Liver (tissue), 3 donors: ENCODE measurements around the gene KCNJ14.

Experiments used
- EGR1 ChIP-seq, 2 donors: IDR thresholded peaks; 2 replicates each; pipeline ENCODE4 v1.6.1; 2016 to 2018; ENCODE audit warnings: antibody characterized with exemption in 2 of 2, low read depth in 2 of 2
- FOXA2 ChIP-seq: IDR thresholded peaks from 2 replicates; pipeline ENCODE4 v1.6.1; 2016; ENCODE audit warnings: antibody characterized with exemption
- GABPA ChIP-seq, 2 donors: IDR thresholded peaks in 1 of 2; conservative IDR thresholded peaks in 1 of 2; 2 replicates each; pipeline ENCODE4 v1.6.1; 2016; ENCODE audit warnings: antibody characterized with exemption in 2 of 2, mild to moderate bottlenecking in 1 of 2, moderate library complexity in 1 of 2
- JUND ChIP-seq, 2 donors: IDR thresholded peaks; 2 replicates each; pipeline ENCODE4 v1.6.1; 2016; ENCODE audit warnings: antibody characterized with exemption in 2 of 2
- NR2F2 ChIP-seq: IDR thresholded peaks from 2 replicates; pipeline ENCODE4 v1.6.1; 2016; ENCODE audit warnings: antibody characterized with exemption
- RAD21 ChIP-seq, 2 donors: IDR thresholded peaks; 2 replicates each; pipeline ENCODE4 v1.6.1; 2016; ENCODE audit warnings: antibody characterized with exemption in 2 of 2, mild to moderate bottlenecking in 2 of 2
- TAF1 ChIP-seq: conservative IDR thresholded peaks from 2 replicates; pipeline ENCODE4 v1.6.1; 2016; ENCODE audit warnings: antibody characterized with exemption, mild to moderate bottlenecking
- YY1 ChIP-seq: IDR thresholded peaks from 2 replicates; pipeline ENCODE4 v1.6.1; 2016; ENCODE audit warnings: antibody characterized with exemption, mild to moderate bottlenecking
- TF ChIP-seq, protein P1 (sequence below): IDR thresholded peaks from 2 replicates; pipeline ENCODE4 v1.6.1; 2016; ENCODE audit warnings: antibody characterized with exemption
- TF ChIP-seq, protein P2 (sequence below): fragments of 150-350 bp; IDR thresholded peaks from 2 replicates; pipeline ENCODE4 v1.5.1; 2017; ENCODE audit warnings: improper control_type of control experiment, low read depth, low read length; ENCODE audit not compliant: missing input control
- TF ChIP-seq, protein P3 (sequence below): IDR thresholded peaks from 2 replicates; pipeline ENCODE4 v1.6.1; 2016; ENCODE audit warnings: antibody characterized with exemption, mild to moderate bottlenecking
- TF ChIP-seq, protein P4 (sequence below): IDR thresholded peaks from 2 replicates; pipeline ENCODE4 v1.6.1; 2016; ENCODE audit warnings: antibody characterized with exemption
- donor health status: healthy.
- donor health status: healthy.

DNA sequence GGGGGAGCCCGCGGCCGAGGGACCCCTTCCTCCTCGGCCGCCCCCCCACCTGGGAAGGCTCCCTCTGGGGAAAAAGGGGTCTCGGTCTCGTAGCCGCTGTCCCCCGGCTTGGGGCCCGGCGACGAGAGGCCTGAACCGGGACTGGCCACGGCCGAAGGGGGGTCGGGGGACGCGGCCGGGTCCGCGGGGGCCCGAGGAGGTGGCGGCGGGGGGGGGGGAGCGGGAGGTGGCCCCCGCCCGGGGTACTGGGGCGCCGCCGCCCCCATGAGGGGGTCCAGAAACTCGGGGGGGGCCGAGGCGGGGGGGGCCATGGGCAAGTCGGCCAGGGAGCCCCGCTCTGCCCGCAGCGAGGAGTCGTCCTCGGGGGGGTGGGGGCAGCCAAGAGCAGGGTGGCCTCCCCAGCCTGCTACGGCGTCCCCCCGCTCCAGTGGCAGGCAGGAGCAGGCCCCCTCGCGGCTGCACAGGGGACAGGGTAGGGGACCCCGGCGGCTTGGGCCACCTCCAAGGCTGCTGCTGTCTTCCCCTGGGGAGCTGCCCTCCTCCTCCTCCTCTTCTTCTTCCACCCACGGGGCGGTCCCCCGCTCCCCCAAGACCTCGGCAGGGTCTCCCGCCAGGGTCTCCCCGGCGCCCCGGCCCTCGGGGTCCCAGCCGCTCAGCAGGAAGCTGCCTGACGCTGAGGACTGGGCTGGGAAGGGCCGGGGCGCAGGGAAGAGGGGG is 43.4 kb downstream of the KCNJ14 start:
- no peak for TF ChIP-seq TAF1
- TF ChIP-seq, protein P1, sequence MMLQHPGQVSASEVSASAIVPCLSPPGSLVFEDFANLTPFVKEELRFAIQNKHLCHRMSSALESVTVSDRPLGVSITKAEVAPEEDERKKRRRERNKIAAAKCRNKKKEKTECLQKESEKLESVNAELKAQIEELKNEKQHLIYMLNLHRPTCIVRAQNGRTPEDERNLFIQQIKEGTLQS: no peak
- TF ChIP-seq, protein P2, sequence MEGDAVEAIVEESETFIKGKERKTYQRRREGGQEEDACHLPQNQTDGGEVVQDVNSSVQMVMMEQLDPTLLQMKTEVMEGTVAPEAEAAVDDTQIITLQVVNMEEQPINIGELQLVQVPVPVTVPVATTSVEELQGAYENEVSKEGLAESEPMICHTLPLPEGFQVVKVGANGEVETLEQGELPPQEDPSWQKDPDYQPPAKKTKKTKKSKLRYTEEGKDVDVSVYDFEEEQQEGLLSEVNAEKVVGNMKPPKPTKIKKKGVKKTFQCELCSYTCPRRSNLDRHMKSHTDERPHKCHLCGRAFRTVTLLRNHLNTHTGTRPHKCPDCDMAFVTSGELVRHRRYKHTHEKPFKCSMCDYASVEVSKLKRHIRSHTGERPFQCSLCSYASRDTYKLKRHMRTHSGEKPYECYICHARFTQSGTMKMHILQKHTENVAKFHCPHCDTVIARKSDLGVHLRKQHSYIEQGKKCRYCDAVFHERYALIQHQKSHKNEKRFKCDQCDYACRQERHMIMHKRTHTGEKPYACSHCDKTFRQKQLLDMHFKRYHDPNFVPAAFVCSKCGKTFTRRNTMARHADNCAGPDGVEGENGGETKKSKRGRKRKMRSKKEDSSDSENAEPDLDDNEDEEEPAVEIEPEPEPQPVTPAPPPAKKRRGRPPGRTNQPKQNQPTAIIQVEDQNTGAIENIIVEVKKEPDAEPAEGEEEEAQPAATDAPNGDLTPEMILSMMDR: no peak
- no peak for TF ChIP-seq YY1
- TF ChIP-seq, protein P3, sequence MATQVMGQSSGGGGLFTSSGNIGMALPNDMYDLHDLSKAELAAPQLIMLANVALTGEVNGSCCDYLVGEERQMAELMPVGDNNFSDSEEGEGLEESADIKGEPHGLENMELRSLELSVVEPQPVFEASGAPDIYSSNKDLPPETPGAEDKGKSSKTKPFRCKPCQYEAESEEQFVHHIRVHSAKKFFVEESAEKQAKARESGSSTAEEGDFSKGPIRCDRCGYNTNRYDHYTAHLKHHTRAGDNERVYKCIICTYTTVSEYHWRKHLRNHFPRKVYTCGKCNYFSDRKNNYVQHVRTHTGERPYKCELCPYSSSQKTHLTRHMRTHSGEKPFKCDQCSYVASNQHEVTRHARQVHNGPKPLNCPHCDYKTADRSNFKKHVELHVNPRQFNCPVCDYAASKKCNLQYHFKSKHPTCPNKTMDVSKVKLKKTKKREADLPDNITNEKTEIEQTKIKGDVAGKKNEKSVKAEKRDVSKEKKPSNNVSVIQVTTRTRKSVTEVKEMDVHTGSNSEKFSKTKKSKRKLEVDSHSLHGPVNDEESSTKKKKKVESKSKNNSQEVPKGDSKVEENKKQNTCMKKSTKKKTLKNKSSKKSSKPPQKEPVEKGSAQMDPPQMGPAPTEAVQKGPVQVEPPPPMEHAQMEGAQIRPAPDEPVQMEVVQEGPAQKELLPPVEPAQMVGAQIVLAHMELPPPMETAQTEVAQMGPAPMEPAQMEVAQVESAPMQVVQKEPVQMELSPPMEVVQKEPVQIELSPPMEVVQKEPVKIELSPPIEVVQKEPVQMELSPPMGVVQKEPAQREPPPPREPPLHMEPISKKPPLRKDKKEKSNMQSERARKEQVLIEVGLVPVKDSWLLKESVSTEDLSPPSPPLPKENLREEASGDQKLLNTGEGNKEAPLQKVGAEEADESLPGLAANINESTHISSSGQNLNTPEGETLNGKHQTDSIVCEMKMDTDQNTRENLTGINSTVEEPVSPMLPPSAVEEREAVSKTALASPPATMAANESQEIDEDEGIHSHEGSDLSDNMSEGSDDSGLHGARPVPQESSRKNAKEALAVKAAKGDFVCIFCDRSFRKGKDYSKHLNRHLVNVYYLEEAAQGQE: no peak
- no peak for TF ChIP-seq NR2F2
- no peak for TF ChIP-seq RAD21 (IDR thresholded peaks at IDR 0.05)
- no peak for TF ChIP-seq JUND (IDR thresholded peaks at IDR 0.05)
- TF ChIP-seq EGR1 (IDR thresholded peaks at IDR 0.05; ENCODE audit: low read depth in 2 of 2): no peak
- no peak for TF ChIP-seq GABPA (IDR thresholded peaks at IDR 0.05 in 1 of 2, conservative IDR thresholded peaks at IDR 0.05 in 1 of 2)
- TF ChIP-seq, protein P4, sequence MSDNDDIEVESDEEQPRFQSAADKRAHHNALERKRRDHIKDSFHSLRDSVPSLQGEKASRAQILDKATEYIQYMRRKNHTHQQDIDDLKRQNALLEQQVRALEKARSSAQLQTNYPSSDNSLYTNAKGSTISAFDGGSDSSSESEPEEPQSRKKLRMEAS: no peak
- TF ChIP-seq FOXA2: no peak
